Measurements from ENCODE around the gene TRIM72.

DNA sequence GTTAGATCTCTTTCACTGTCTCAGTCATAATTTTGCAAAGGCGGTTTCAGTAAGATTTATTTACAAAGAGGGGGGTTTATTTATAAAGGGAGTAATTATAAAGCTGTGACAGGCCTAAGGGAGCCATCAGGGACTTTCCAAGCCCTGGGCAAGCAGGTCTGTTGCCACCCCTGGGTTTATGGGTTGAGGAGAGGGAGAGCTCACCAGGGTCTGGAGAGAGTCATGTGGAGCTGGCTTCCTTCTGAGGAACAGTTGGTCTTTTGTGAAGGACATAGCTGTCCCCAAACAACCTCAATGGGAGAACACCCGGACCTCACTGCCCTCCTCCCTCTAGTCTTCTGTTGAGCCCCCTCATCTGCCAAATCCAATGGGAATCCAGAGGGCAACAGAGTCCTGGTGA lies 55.6 kb downstream of the TRIM72 start:
- TF ChIP-seq, protein P1, sequence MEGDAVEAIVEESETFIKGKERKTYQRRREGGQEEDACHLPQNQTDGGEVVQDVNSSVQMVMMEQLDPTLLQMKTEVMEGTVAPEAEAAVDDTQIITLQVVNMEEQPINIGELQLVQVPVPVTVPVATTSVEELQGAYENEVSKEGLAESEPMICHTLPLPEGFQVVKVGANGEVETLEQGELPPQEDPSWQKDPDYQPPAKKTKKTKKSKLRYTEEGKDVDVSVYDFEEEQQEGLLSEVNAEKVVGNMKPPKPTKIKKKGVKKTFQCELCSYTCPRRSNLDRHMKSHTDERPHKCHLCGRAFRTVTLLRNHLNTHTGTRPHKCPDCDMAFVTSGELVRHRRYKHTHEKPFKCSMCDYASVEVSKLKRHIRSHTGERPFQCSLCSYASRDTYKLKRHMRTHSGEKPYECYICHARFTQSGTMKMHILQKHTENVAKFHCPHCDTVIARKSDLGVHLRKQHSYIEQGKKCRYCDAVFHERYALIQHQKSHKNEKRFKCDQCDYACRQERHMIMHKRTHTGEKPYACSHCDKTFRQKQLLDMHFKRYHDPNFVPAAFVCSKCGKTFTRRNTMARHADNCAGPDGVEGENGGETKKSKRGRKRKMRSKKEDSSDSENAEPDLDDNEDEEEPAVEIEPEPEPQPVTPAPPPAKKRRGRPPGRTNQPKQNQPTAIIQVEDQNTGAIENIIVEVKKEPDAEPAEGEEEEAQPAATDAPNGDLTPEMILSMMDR (IDR thresholded peaks at IDR 0.05) = no peak
- TF ChIP-seq POLR2A (IDR thresholded peaks at IDR 0.05) (no peak), POLR2AphosphoS5 (IDR thresholded peaks at IDR 0.05) (no peak), EP300 (IDR thresholded peaks at IDR 0.05) (no peak)
